Neural cell (in vitro differentiated cells): ENCODE data around the gene FRK.

ENCODE experiments used
- CTCF ChIP-seq: fragments of 450-650 bp; IDR thresholded peaks from 2 replicates; pipeline ENCODE4 v1.5.1; 2014; ENCODE audit warnings: antibody characterized with exemption, mild to moderate bottlenecking, moderate library complexity; ENCODE audit not compliant: poor library complexity, severe bottlenecking
- EP300 ChIP-seq: fragments of 450-650 bp; conservative IDR thresholded peaks from 2 replicates; pipeline ENCODE4 v1.6.1; 2014; ENCODE audit warnings: antibody characterized with exemption, mild to moderate bottlenecking, moderate library complexity; ENCODE audit not compliant: poor library complexity, severe bottlenecking
- EZH2 ChIP-seq: fragments of 200-600, 300-800 bp; shearing (Covaris generic), sonication (generic); IDR thresholded peaks from 2 replicates; pipeline ENCODE4 v1.6.1; 2014; ENCODE audit warnings: antibody characterized with exemption, low read length, borderline replicate concordance, mild to moderate bottlenecking; ENCODE audit not compliant: insufficient read depth, poor library complexity, severe bottlenecking
- MXI1 ChIP-seq: fragments of 450-650 bp; conservative IDR thresholded peaks from 2 replicates; pipeline ENCODE4 v1.6.1; 2014; ENCODE audit warnings: antibody characterized with exemption, mild to moderate bottlenecking; ENCODE audit not compliant: poor library complexity, severe bottlenecking
- POLR2AphosphoS5 ChIP-seq: IDR thresholded peaks from 2 replicates; pipeline ENCODE4 v1.6.1; 2012
- RAD21 ChIP-seq: fragments of 450-650 bp; conservative IDR thresholded peaks from 2 replicates; pipeline ENCODE4 v1.6.1; 2014; ENCODE audit warnings: antibody characterized with exemption, mild to moderate bottlenecking, moderate library complexity
- SMC3 ChIP-seq: fragments of 450-650 bp; conservative IDR thresholded peaks from 2 replicates; pipeline ENCODE4 v1.6.1; 2014; ENCODE audit warnings: antibody characterized with exemption, mild to moderate bottlenecking, moderate library complexity; ENCODE audit not compliant: poor library complexity
- TAF1 ChIP-seq: IDR thresholded peaks from 2 replicates; pipeline ENCODE4 v1.6.1; 2012; ENCODE audit warnings: low read depth
- TF ChIP-seq, protein P1 (sequence below): IDR thresholded peaks from 2 replicates; pipeline ENCODE4 v1.6.1; 2012; ENCODE audit warnings: borderline replicate concordance

GRCh38 chr6:116108836-116109235 is 48.1 kb upstream of the FRK start:
- no peak for TF ChIP-seq CTCF
- TF ChIP-seq TAF1: no peak
- TF ChIP-seq MXI1: no peak
- no peak for TF ChIP-seq EZH2
- TF ChIP-seq, protein P1, sequence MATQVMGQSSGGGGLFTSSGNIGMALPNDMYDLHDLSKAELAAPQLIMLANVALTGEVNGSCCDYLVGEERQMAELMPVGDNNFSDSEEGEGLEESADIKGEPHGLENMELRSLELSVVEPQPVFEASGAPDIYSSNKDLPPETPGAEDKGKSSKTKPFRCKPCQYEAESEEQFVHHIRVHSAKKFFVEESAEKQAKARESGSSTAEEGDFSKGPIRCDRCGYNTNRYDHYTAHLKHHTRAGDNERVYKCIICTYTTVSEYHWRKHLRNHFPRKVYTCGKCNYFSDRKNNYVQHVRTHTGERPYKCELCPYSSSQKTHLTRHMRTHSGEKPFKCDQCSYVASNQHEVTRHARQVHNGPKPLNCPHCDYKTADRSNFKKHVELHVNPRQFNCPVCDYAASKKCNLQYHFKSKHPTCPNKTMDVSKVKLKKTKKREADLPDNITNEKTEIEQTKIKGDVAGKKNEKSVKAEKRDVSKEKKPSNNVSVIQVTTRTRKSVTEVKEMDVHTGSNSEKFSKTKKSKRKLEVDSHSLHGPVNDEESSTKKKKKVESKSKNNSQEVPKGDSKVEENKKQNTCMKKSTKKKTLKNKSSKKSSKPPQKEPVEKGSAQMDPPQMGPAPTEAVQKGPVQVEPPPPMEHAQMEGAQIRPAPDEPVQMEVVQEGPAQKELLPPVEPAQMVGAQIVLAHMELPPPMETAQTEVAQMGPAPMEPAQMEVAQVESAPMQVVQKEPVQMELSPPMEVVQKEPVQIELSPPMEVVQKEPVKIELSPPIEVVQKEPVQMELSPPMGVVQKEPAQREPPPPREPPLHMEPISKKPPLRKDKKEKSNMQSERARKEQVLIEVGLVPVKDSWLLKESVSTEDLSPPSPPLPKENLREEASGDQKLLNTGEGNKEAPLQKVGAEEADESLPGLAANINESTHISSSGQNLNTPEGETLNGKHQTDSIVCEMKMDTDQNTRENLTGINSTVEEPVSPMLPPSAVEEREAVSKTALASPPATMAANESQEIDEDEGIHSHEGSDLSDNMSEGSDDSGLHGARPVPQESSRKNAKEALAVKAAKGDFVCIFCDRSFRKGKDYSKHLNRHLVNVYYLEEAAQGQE: no peak
- no peak for TF ChIP-seq POLR2AphosphoS5
- TF ChIP-seq RAD21: no peak
- TF ChIP-seq EP300: no peak
- TF ChIP-seq SMC3: no peak
